Activated T-cell treated with anti-CD3 and anti-CD28 coated beads, Interleukin-2, amount 50 U/mL, for 48 hours (primary cell): ENCODE results near the gene GRIP1.
A peak's percentile ranks its signal among the peaks of the same experiment; 100 is the strongest.

Experiments used
- DNase-seq, 2 experiments: peaks; one replicate each; pipeline ENCODE4 v3.0.0-alpha.2; 2020

The GRIP1 gene

GRCh38 chr12:66303316-66303804 lies 375.5 kb downstream of the GRIP1 start:
- peak; percentile 47 to 55 for DNase-seq

- DNase-seq = no peak
These were observed 376.1 kb downstream of the GRIP1 start for GRCh38 chr12:66302827-66303169.

GRCh38 chr12:66301944-66302826 lies 376.7 kb downstream of the GRIP1 start, which contains the start of gene HELB:
Gene HELB (plus strand): TSS chr12:66302493. CDS start chr12:66302604, 111 bp downstream.
- peak; percentile 97 to 98 for DNase-seq

- no peak for DNase-seq
These were observed 381.0 kb downstream of the GRIP1 start for GRCh38 chr12:66297923-66298322.
